Keratinocyte (primary cell): Measurements from ENCODE around the gene SRD5A1. TPM values are rescaled to one million over a fixed set of nuclear protein-coding genes. Genes with fewer than 3 reads are reported as not detected.

Experiments
- DNase-seq: peaks from one replicate; pipeline ENCODE4 v3.0.0-alpha.2; 2011; ENCODE audit warnings: low read depth, missing footprints, low spot score
- FAIRE-seq: peaks from 2 replicates; lab custom pipeline; 2011; peaks lifted over from hg19 to GRCh38; lab: Jason Lieb, UNC
- H2AFZ ChIP-seq: 2 replicates; pipeline ENCODE4 v1.6.0; 2012; ENCODE audit warnings: low read length, control low read depth, inconsistent platforms; ENCODE audit not compliant: control insufficient read depth
- H3K27ac ChIP-seq: 2 replicates; pipeline ENCODE4 v1.5.1; 2011; ENCODE audit warnings: low read length; ENCODE audit not compliant: control insufficient read depth, insufficient read depth
- H3K27me3 ChIP-seq: 3 replicates; pipeline ENCODE4 v1.6.0; 2011; ENCODE audit warnings: low read length; ENCODE audit not compliant: control insufficient read depth, insufficient read depth; ENCODE audit errors: extremely low read depth
- H3K36me3 ChIP-seq, 2 experiments: 2 replicates in 1 of 2; 3 replicates in 1 of 2; pipeline ENCODE4 v1.5.1; 2011; ENCODE audit warnings: low read length in 2 of 2, mild to moderate bottlenecking in 1 of 2; ENCODE audit not compliant: control insufficient read depth in 2 of 2, insufficient read depth in 2 of 2; ENCODE audit errors: extremely low read depth in 1 of 2
- H3K4me1 ChIP-seq: 3 replicates; pipeline ENCODE4 v1.5.1; 2011; ENCODE audit warnings: low read length; ENCODE audit not compliant: control insufficient read depth, insufficient read depth; ENCODE audit errors: extremely low read depth
- H3K4me2 ChIP-seq: 3 replicates; pipeline ENCODE4 v1.6.0; 2011; ENCODE audit warnings: low read depth, low read length; ENCODE audit not compliant: control insufficient read depth, insufficient read depth; ENCODE audit errors: extremely low read depth
- H3K4me3 ChIP-seq, 3 experiments: fragments of 200-600 bp in 1 of 3; sonication (generic) in 1 of 3; 2 replicates in 2 of 3; 3 replicates in 1 of 3; pipeline ENCODE4 v1.5.1; 2011 to 2016; ENCODE audit warnings: low read length in 3 of 3, mild to moderate bottlenecking in 3 of 3, control low read depth in 2 of 3, inconsistent platforms in 1 of 3, low read depth in 1 of 3, mixed read lengths in 1 of 3, mixed run types in 1 of 3, moderate library complexity in 1 of 3; ENCODE audit not compliant: control insufficient read depth in 2 of 3, insufficient read depth in 2 of 3; ENCODE audit errors: extremely low read depth in 1 of 3
- H3K79me2 ChIP-seq: 2 replicates; pipeline ENCODE4 v1.6.0; 2012; ENCODE audit warnings: low read length; ENCODE audit not compliant: control insufficient read depth, insufficient read depth
- H3K9ac ChIP-seq: 3 replicates; pipeline ENCODE4 v1.6.0; 2011; ENCODE audit warnings: low read length; ENCODE audit not compliant: control insufficient read depth, insufficient read depth; ENCODE audit errors: extremely low read depth
- H3K9me1 ChIP-seq: 3 replicates; pipeline ENCODE4 v1.6.0; 2011; ENCODE audit warnings: low read length; ENCODE audit not compliant: control insufficient read depth, insufficient read depth; ENCODE audit errors: extremely low read depth
- H3K9me3 ChIP-seq: 2 replicates; pipeline ENCODE4 v1.5.1; 2012; ENCODE audit warnings: low read depth, low read length; ENCODE audit not compliant: control insufficient read depth
- H4K20me1 ChIP-seq: 3 replicates; pipeline ENCODE4 v1.6.0; 2011; ENCODE audit warnings: low read length; ENCODE audit not compliant: control insufficient read depth, insufficient read depth; ENCODE audit errors: extremely low read depth
- EZH2 ChIP-seq: IDR thresholded peaks from one replicate; pipeline ENCODE4 v1.6.1; 2012; ENCODE audit warnings: inconsistent platforms, mild to moderate bottlenecking, low read length, moderate library complexity
- dilution Hi-C: fragments of 300-500 bp; cut with MboI; formaldehyde crosslinking; loops from one replicate; pipeline ENCODE4 v1.7.0; 2020; ENCODE audit warnings: low sequenced_read_pairs; ENCODE audit not compliant: extremely low pct_ligation_motif_present
- polyA plus RNA-seq, 5 experiments: library from polyadenylated mRNA; depleted of rRNA in 3 of 5; stranded (reverse) in 3 of 5; stranded (forward) in 1 of 5; unstranded in 1 of 5; fragments of >200 nt; gene quantifications; 1 replicate in 1 of 5; 2 replicates in 3 of 5; 3 replicates in 1 of 5; pipeline versions ENCODE4 v1.2.1 to v1.2.3, GENCODE V29; 2011 to 2012; ENCODE audit warnings: missing spikeins in 2 of 5, low read depth in 1 of 5, low replicate concordance in 1 of 5
- TF ChIP-seq, protein P1 (sequence below), 3 experiments: IDR thresholded peaks in 1 of 3; conservative IDR thresholded peaks in 1 of 3; optimal IDR thresholded peaks in 1 of 3; 2 replicates in 2 of 3; 3 replicates in 1 of 3; pipeline versions ENCODE3 to v1.5.1; 2011; ENCODE audit warnings: low read length in 3 of 3, mild to moderate bottlenecking in 3 of 3, moderate library complexity in 2 of 3, control low read depth in 1 of 3, inconsistent platforms in 1 of 3; ENCODE audit not compliant: insufficient read depth in 2 of 3; ENCODE audit errors: extremely low read depth in 1 of 3

Gene SRD5A1
- polyA plus RNA-seq, 1 donor (not counting 4 experiments of a cell fraction or from before 2014, with no cell fraction given), result 35.4 TPM

GRCh38 chr5:6692906-6693305 lies 59.7 kb downstream of the SRD5A1 start:
- DNase-seq (no peak), FAIRE-seq (no peak)
- Histone ChIP-seq H3K9ac (no peak overlapping the region), H3K36me3 (no peaks in the 10 kb centered on the region), H3K4me1 (no peaks in the 10 kb centered on the region), H4K20me1 (no peaks in the 10 kb centered on the region), H3K4me2 (no peak overlapping the region), H3K27me3 (peaks cover 3% of the 10 kb centered on the region), H3K4me3 (no peak overlapping the region), H2AFZ (no peak overlapping the region), H3K9me1 (no peaks in the 10 kb centered on the region), H3K9me3 (no peaks in the 10 kb centered on the region), H3K79me2 (no peaks in the 10 kb centered on the region), H3K27ac (no peak overlapping the region)
- dilution Hi-C loops, result no loop called here
- TF ChIP-seq, protein P1, sequence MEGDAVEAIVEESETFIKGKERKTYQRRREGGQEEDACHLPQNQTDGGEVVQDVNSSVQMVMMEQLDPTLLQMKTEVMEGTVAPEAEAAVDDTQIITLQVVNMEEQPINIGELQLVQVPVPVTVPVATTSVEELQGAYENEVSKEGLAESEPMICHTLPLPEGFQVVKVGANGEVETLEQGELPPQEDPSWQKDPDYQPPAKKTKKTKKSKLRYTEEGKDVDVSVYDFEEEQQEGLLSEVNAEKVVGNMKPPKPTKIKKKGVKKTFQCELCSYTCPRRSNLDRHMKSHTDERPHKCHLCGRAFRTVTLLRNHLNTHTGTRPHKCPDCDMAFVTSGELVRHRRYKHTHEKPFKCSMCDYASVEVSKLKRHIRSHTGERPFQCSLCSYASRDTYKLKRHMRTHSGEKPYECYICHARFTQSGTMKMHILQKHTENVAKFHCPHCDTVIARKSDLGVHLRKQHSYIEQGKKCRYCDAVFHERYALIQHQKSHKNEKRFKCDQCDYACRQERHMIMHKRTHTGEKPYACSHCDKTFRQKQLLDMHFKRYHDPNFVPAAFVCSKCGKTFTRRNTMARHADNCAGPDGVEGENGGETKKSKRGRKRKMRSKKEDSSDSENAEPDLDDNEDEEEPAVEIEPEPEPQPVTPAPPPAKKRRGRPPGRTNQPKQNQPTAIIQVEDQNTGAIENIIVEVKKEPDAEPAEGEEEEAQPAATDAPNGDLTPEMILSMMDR (optimal IDR thresholded peaks at IDR 0.05 in 1 of 3, IDR thresholded peaks at IDR 0.05 in 1 of 3, conservative IDR thresholded peaks at IDR 0.05 in 1 of 3; ENCODE audit: extremely low read depth in 1 of 3, insufficient read depth in 2 of 3, low read length in 3 of 3), result no peak
- TF ChIP-seq EZH2, result no peak

GRCh38 chr5:6698696-6699095 lies 65.5 kb downstream of the SRD5A1 start:
- TF ChIP-seq, protein P1 (optimal IDR thresholded peaks at IDR 0.05 in 1 of 3, IDR thresholded peaks at IDR 0.05 in 1 of 3, conservative IDR thresholded peaks at IDR 0.05 in 1 of 3; ENCODE audit: extremely low read depth in 1 of 3, insufficient read depth in 2 of 3, low read length in 3 of 3), result no peak
- no peak for TF ChIP-seq EZH2
- Histone ChIP-seq H3K27ac (no peak overlapping the region), H3K79me2 (no peaks in the 10 kb centered on the region), H3K4me2 (no peak overlapping the region), H3K36me3 (no peaks in the 10 kb centered on the region), H3K27me3 (no peaks in the 10 kb centered on the region), H3K4me1 (no peaks in the 10 kb centered on the region), H4K20me1 (no peaks in the 10 kb centered on the region), H3K9ac (no peak overlapping the region), H3K9me3 (no peaks in the 10 kb centered on the region), H3K9me1 (no peaks in the 10 kb centered on the region), H3K4me3 (no peak overlapping the region), H2AFZ (no peak overlapping the region)
- DNase-seq (no peak), FAIRE-seq (no peak)
- dilution Hi-C loops, result no loop called here
